ES-I3 (cell line): ENCODE data around the gene POTEG.
"Not testable (repeated sequence)": the region's sequence is repeated elsewhere in the genome, so short reads cannot be mapped to it uniquely, and the experiment has no call there.

ENCODE experiments used
- H3K36me3 ChIP-seq: 2 replicates; pipeline ENCODE4 v1.6.1; 2013; ENCODE audit warnings: mild to moderate bottlenecking, low read length, control low read depth, moderate library complexity; ENCODE audit not compliant: insufficient read depth
- H3K4me1 ChIP-seq: 2 replicates; pipeline ENCODE4 v1.6.1; 2013; ENCODE audit warnings: mild to moderate bottlenecking, control low read depth, low read length; ENCODE audit not compliant: insufficient read depth
- H3K9ac ChIP-seq: 2 replicates; pipeline ENCODE4 v1.6.1; 2013; ENCODE audit warnings: low read depth, mild to moderate bottlenecking, low read length, moderate library complexity
- H3K9me3 ChIP-seq: 2 replicates; pipeline ENCODE4 v1.6.1; 2013; ENCODE audit warnings: mild to moderate bottlenecking, low read length, moderate library complexity; ENCODE audit not compliant: control insufficient read depth, insufficient read depth

POTEG gene

DNA sequence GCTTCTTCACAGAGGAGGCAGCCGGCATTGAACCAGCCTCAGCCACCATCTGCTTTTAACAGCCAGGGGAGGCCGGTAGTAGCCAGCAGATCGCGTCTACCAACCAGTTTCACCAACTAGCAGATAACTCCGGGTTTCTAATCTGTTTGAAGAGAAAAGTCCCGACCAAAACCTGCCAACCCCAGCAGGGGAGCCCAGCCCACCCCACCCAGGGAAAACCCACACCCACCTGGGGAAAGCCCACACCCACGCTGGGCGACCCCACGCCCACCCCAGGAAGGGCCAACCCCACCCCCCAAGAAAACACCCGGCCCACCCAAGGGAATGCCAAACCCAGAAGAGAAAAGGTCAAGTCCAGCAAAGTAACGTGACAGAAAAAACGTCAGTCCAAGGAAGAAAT lies at the start of gene POTEG:
TSS of gene POTEG (minus strand) at position 101 of the 400 bp plus-strand sequence. CDS start at position 49, 52 bp downstream.
- H3K9me3 ChIP-seq, H3K36me3 ChIP-seq, H3K9ac ChIP-seq, H3K4me1 ChIP-seq: not testable (repeated sequence)

GRCh38 chr14:19482093-19482492 lies 48.0 kb upstream of the POTEG start:
- H3K4me1 ChIP-seq, H3K36me3 ChIP-seq, H3K9me3 ChIP-seq, H3K9ac ChIP-seq: not testable (repeated sequence)

DNA sequence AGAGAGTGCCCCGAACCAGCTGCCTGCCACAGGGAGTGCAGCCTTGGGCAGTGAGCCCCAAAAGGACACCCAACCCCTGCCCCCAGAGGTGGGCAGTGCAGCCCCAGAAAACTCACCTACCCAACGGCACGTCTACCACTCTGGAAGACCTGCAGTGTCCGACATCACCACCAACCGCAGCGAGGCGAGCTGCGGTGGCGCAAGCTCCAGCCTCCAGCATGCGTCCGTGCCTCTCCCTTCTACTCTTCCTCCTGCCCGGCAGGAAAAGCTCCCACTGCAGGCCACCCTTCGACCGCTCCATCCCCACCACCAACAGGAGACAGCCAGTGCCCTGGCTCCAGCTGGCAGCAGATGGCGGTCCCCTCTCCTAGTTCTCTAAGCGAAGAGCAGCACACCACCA lies 47.3 kb upstream of the POTEG start:
- not testable (repeated sequence) for H3K4me1 ChIP-seq, H3K36me3 ChIP-seq, H3K9me3 ChIP-seq, H3K9ac ChIP-seq

- H3K36me3 ChIP-seq, H3K9me3 ChIP-seq, H3K9ac ChIP-seq, H3K4me1 ChIP-seq: not testable (repeated sequence)
Observed at GRCh38 chr14:19480491-19480890, 46.4 kb upstream of the POTEG start.

- not testable (repeated sequence) for H3K9ac ChIP-seq, H3K4me1 ChIP-seq, H3K9me3 ChIP-seq, H3K36me3 ChIP-seq
Observed at GRCh38 chr14:19445761-19446160, 11.6 kb upstream of the POTEG start.

GRCh38 chr14:19439826-19440225 lies 5.7 kb upstream of the POTEG start:
- not testable (repeated sequence) for H3K9me3 ChIP-seq, H3K9ac ChIP-seq, H3K36me3 ChIP-seq, H3K4me1 ChIP-seq

- not testable (repeated sequence) for H3K4me1 ChIP-seq, H3K36me3 ChIP-seq, H3K9ac ChIP-seq, H3K9me3 ChIP-seq
Observed at GRCh38 chr14:19439219-19439618, 5.1 kb upstream of the POTEG start.

DNA sequence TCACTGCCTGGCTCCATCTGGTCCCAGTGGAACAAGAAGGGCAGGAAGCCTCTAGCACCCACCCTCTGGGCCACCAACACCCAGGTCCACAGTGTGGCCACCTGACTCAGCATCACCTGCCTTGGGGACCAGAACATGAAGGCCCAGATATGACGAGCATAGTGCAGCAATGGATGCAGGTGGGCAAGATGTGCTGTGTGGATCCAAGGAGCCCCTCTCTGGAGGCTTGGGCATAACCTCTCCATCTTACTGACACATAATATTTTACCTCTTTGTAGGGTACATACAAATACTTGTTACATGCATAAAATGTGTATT lies 2.9 kb upstream of the POTEG start:
- H3K9me3 ChIP-seq, H3K4me1 ChIP-seq, H3K9ac ChIP-seq, H3K36me3 ChIP-seq: not testable (repeated sequence)

DNA sequence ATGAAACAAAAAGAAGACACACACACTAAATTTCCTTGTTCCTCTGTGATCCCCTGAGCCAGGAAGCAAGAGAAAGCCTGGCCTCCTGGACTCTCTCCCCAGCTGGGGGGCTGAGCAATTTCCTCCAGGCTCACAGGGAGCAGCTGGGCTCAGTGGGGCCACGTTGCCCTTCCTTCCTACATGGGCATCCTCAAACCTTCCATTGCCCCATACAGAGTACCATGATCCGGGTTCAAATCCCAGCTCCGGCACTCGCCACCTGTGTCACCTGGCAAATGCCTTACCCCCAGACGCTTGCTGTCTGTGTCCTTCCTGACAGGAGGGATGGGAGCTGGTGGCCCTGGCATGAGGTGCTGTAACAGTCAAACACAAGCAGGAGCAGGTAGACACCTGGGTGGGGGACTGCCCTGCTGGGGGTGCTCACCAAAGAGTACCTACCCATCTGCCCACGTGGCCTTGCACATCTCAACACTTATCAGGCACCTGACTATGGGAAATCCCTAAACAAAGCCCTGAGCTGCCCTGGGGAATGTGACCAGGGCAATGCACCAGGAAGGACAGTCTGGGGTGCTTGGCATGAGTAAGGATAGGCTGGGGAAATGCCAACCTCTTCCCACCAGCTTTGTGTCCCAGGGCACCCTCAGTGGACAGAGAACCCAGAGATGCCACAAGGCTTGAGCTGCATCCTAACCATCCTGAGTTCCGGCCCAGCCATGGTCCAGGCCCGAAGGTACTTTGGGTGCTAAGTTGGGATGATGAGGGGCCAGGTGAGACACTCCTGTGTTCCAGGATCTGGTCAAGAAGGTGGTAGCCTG lies 2.4 kb upstream of the POTEG start:
- not testable (repeated sequence) for H3K9me3 ChIP-seq, H3K36me3 ChIP-seq, H3K4me1 ChIP-seq, H3K9ac ChIP-seq

DNA sequence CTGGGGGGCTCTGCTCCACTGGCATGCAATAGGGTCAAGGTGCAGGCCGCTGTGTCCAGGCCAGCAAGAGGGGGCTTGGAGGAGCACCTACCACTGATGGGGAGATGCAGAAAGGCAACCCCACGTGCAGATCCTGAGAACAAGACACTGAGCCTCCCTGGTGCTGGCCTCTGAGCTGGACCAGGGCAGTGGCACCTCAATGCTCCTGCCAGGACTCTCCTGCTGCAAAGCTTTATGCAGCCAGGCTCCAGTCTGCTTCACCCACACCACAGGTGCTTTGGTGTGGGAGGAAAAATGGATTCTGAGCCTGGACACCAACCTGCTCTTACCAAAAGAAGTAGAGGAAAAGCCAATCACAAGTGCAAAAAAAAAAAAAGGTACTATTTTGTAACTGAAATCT lies 1.7 kb upstream of the POTEG start:
- H3K9ac ChIP-seq, H3K36me3 ChIP-seq, H3K4me1 ChIP-seq, H3K9me3 ChIP-seq: not testable (repeated sequence)

DNA sequence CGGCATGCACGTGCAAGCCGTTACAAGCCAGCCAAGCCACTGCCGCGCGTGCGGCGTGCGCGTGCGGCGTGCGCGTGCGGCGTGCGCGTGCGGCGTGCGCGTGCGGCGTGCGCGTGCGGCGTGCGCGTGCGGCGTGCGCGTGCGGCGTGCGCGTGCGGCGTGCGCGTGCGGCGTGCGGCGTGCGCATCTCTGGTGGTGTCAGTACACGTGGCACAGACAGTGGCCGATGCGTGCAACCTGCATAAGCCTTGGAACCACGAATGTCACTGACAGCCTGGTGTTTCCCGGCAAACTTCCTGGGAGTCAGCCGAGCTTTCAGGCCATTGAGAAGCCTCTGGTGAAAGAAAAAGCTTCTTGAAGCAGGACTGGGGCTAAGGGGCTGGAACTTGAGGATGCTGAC lies 750 bp upstream of the POTEG start:
- not testable (repeated sequence) for H3K36me3 ChIP-seq, H3K4me1 ChIP-seq, H3K9me3 ChIP-seq, H3K9ac ChIP-seq

DNA sequence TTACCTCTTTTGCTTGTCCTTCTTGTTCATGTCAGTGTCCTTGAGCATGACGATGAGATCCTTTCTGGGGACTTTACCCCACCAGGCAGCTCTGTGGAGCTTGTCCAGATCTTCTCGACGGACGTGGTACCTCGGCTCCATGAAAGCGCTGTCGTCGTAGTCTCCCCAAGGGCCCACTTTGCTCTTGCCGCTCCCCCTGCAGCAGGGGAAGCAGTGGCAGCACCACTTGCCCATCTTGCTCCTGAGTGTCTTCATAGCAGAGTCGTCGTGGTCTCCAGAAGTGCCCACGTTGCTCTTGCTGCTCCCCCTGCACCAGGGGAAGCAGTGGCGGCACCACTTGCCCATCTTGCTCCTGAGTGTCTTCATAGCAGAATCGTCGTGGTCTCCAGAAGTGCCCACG lies 376 bp downstream of the POTEG start:
- not testable (repeated sequence) for H3K4me1 ChIP-seq, H3K9ac ChIP-seq, H3K36me3 ChIP-seq, H3K9me3 ChIP-seq

- H3K4me1 ChIP-seq, H3K9ac ChIP-seq, H3K9me3 ChIP-seq, H3K36me3 ChIP-seq: not testable (repeated sequence)
Observed at GRCh38 chr14:19408519-19408918, 25.6 kb downstream of the POTEG start.

DNA sequence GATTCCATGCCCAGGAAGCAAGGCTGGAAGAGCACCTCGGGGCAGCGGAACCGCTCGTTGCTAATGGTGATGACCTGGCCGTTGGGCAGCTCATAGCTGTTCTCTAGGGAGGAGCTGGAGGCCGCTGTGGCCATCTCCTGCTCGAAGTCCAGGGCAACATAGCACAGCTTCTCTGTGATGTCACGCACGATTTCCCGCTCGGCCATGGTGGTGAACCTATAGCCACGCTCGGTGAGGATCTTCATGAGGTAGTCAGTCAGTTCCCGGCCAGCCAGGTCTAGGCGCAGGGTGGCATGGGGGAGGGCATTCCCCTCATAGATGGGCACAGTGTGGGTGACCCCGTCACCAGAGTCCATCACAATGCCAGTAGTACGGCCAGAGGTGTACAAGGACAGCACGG lies 32.0 kb downstream of the POTEG start:
- H3K36me3 ChIP-seq, H3K4me1 ChIP-seq, H3K9me3 ChIP-seq, H3K9ac ChIP-seq: not testable (repeated sequence)

- H3K9me3 ChIP-seq, H3K4me1 ChIP-seq, H3K36me3 ChIP-seq, H3K9ac ChIP-seq: not testable (repeated sequence)
Observed at GRCh38 chr14:19394727-19395126, 39.4 kb downstream of the POTEG start.

GRCh38 chr14:19390230-19390629 lies 43.9 kb downstream of the POTEG start:
- not testable (repeated sequence) for H3K36me3 ChIP-seq, H3K9me3 ChIP-seq, H3K4me1 ChIP-seq, H3K9ac ChIP-seq
